GM13977 (cell line): ENCODE measurements around the gene WDFY3.

ENCODE experiments used
- DNase-seq: peaks from one replicate; pipeline ENCODE4 v3.0.0; 2012; ENCODE audit warnings: low spot score
- in situ Hi-C: fragments of 300-500 bp; cut with MboI; formaldehyde crosslinking; loops from one replicate; pipeline ENCODE4 v1.12.0; 2022; ENCODE audit warnings: low sequenced_read_pairs, low pct_unique_long_range_greater_than_20kb, mixed read lengths, inconsistent platforms; ENCODE audit not compliant: unreplicated experiment
- TF ChIP-seq, protein P1 (sequence below): IDR thresholded peaks from 2 replicates; pipeline ENCODE4 v1.5.1; 2012; ENCODE audit warnings: mild to moderate bottlenecking, control low read depth; ENCODE audit not compliant: insufficient read depth; ENCODE audit errors: extremely low read depth, missing control alignments

WDFY3 gene

DNA sequence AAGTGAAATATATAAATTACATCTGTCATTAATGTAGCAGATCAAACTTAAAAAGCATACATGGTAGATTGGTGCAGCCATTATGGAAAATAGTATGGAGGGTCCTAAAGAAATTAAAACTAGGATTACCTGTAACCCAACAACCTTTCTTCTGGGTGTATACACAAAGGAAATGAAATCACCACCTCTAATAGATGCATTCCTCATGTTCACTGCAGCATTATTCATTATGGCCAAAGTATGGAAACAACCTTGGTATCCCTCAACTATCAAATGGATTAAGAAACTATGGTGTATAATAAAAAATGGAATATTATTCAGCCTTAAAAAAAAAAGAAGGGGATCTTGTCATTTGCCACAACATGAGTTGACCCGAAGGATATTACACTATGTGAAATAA lies 13.7 kb downstream of the WDFY3 start:
- TF ChIP-seq, protein P1, sequence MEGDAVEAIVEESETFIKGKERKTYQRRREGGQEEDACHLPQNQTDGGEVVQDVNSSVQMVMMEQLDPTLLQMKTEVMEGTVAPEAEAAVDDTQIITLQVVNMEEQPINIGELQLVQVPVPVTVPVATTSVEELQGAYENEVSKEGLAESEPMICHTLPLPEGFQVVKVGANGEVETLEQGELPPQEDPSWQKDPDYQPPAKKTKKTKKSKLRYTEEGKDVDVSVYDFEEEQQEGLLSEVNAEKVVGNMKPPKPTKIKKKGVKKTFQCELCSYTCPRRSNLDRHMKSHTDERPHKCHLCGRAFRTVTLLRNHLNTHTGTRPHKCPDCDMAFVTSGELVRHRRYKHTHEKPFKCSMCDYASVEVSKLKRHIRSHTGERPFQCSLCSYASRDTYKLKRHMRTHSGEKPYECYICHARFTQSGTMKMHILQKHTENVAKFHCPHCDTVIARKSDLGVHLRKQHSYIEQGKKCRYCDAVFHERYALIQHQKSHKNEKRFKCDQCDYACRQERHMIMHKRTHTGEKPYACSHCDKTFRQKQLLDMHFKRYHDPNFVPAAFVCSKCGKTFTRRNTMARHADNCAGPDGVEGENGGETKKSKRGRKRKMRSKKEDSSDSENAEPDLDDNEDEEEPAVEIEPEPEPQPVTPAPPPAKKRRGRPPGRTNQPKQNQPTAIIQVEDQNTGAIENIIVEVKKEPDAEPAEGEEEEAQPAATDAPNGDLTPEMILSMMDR = no peak
- no peak for DNase-seq
- in situ Hi-C loops = loop anchor here (25.0 kb wide), 1 partner anchor 190 kb away; no protein-coding TSS in a partner anchor

DNA sequence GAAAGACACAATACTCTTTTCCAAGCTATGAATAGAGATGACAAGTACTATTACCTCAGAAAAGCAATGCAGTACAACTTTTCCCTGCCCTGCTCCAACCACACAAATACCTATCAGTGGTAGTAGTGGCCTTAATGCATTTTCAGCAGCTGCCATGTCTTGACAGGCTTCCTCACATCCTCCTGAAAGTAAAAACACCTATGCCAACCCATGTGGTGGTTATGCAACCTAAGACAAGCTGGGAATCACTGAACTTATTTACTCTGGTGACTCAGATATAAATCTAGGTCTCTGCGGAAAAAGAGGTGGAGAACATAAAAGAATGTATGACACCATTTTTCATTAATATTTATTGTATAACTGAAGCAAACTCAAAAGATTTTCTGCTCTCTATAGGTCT lies 14.5 kb downstream of the WDFY3 start:
- TF ChIP-seq, protein P1 = no peak
- DNase-seq = no peak
- in situ Hi-C loops = loop anchor here (25.0 kb wide), 1 partner anchor 190 kb away; no protein-coding TSS in a partner anchor

DNA sequence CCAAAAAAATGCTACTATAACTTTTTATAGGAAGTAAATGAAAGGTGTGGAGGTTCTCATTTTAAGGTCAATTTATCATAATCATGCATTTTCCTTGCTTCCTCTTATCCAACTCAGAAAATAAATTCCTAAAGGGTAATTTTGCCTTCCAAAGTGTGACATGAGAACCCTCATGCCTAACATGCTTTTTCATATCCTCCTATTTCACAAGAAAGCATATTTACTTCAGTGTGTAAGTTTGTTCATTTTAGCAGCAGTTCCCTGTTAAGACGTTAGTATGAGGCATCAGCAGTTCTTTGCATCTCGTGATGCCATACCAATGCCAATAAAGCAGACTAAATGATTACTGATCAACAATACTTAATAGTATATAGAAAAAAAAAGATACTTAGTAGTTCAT lies 18.4 kb downstream of the WDFY3 start:
- TF ChIP-seq, protein P1 = no peak
- in situ Hi-C loops = no loop called here
- DNase-seq = no peak

DNA sequence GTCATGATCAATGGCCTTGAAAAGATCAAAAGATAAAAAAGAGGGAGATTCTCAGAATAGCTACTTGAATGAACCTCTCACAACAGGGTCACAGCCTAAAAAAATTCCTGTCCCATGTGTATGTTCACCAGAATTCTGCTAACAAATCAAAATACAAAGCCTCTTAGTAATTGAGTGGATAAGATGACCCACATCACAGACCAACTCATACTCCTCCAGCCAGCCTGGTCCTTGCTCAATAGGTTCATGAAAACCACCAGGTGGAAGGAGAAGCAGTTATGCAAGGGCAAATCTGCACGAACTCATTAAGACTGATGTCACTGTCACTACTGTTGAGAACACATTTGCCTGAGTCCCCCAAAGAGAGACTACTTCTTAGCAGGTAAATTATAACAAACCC lies 21.5 kb downstream of the WDFY3 start:
- in situ Hi-C loops = no loop called here
- DNase-seq = no peak
- TF ChIP-seq, protein P1 = no peak

DNA sequence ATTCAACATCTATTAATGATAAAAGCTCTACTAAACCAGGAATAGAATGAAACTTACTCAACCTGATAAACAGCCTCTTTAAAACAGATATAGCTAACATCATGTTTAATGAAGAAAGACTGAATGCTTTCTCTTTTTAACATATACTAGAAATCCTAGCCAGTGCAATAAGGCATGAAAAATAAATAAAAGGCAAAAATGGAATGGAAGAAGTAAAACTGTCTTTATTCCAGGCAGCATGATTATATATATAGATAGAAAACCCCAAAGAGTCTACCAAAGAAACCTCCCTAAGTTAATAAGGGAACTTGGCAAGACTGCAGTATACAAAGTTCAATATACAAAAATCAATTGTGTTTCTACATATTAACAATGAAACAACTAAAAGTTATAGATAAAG lies 25.5 kb downstream of the WDFY3 start:
- DNase-seq = no peak
- in situ Hi-C loops = no loop called here
- TF ChIP-seq, protein P1 = no peak

DNA sequence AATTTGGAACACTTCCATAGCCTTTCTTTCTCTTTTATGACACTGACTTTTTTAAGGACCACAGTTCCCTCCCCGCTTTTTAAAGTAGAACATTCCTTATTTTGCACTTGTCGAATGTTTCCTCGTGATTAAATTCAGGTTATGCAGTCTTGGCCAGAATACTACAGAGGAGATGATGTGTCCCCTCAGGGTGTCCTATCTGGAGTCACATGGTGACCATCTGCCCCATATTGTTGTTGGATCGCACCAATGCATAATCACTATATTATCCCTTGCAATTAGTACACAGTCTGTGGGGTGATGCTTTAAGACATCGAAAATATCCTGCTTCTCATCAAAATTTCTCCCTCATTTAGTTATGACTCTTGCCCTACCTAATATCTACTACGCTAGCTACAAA lies 27.4 kb downstream of the WDFY3 start:
- TF ChIP-seq, protein P1 = no peak
- in situ Hi-C loops = no loop called here

DNA sequence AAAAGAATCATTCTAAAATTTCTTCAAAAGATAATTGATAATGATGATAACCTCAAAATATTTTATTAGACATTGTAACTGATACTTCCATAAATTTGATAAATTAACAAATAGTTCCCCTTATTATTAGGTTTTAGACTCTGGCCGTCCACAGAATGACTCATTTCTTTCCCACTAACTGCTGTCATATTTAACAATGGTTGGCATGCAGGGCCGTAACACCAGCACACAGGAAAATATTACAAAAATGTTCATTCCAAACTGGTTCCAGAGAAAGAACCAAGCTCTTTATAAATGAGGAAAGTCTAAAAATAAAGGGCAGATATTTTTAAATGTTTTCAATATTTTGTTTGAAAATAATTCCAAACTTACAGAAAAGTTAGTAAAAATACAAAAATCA lies 28.2 kb downstream of the WDFY3 start:
- DNase-seq = no peak
- TF ChIP-seq, protein P1 = no peak
- in situ Hi-C loops = no loop called here

More for the DNA sequence above, 27.4 kb downstream of the WDFY3 start:
- DNase-seq = no peak
